GM08714 (cell line): ENCODE results near the gene MIPEP.

Experiments
- H3K4me3 ChIP-seq: fragments of 200-500 bp; sonication (Bioruptor generic); 2 replicates; pipeline ENCODE4 v1.5.1; 2014; ENCODE audit warnings: mild to moderate bottlenecking, low read length, inconsistent platforms
- ZNF274 ChIP-seq: IDR thresholded peaks from 2 replicates; pipeline ENCODE4 v1.6.1; 2012; ENCODE audit warnings: mild to moderate bottlenecking, low read depth, low read length

MIPEP gene

GRCh38 chr13:23822252-23822824 is 66.9 kb downstream of the MIPEP start:
- no peak for TF ChIP-seq ZNF274
- no peak overlapping the region for H3K4me3 ChIP-seq

- no peak for TF ChIP-seq ZNF274
- no peak overlapping the region for H3K4me3 ChIP-seq
Measured at GRCh38 chr13:23820530-23820929, 68.7 kb downstream of the MIPEP start.

GRCh38 chr13:23817830-23818229 is 71.4 kb downstream of the MIPEP start:
- H3K4me3 ChIP-seq: no peak overlapping the region
- no peak for TF ChIP-seq ZNF274

GRCh38 chr13:23817136-23817535 is 72.1 kb downstream of the MIPEP start:
- H3K4me3 ChIP-seq: no peak overlapping the region
- TF ChIP-seq ZNF274: no peak

DNA sequence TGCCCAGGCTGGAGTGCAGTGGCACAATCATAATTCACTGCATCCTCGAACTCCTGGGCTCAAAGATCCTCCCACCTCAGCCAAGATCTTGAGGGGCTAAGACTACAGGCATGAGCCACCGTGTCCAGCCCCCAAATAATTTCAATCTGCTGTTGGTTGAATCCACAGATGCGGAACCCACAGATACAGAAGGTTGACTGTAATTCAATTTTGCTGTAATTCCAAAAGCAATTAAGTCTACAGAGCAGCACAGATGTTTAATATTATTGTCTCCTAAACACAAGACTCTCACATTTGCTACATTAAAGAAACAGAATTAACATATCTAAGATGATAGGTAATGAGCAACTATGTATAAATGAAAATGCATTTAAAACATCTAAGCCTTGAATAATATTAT is 75.6 kb downstream of the MIPEP start:
- TF ChIP-seq ZNF274: no peak
- H3K4me3 ChIP-seq: no peak overlapping the region

DNA sequence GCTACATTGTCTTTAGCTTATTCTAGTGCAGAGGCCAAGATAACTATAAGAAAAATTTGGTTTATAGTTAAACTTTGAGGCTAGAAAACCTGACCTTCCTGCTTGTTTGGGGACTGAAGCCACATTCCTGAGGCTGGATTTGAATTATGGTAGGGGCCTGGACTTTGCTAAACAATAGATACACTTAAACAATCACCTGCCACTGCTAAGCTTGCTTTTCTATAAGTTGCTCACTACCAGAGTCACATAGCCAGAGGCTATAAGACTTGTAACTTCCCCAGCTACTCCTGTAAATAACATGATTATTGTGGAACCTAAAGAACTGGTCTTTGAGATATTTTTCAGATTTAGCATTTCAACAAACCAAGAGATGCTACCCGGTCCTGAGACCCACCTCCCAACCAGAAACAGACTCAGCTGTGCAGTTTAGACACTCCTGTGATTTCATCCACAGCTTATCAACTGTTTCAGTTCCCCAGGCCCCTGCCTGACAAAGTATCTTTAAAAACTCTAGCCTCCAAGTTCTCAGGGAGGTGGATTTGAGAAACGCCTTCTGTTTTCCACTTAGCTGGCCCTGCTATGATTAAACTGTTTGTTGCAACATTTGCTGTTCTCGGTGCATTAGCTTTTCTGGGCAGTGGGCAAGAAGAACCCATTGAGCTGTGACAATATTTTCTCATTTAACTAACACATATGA is 77.7 kb downstream of the MIPEP start:
- TF ChIP-seq ZNF274: no peak
- no peak overlapping the region for H3K4me3 ChIP-seq

DNA sequence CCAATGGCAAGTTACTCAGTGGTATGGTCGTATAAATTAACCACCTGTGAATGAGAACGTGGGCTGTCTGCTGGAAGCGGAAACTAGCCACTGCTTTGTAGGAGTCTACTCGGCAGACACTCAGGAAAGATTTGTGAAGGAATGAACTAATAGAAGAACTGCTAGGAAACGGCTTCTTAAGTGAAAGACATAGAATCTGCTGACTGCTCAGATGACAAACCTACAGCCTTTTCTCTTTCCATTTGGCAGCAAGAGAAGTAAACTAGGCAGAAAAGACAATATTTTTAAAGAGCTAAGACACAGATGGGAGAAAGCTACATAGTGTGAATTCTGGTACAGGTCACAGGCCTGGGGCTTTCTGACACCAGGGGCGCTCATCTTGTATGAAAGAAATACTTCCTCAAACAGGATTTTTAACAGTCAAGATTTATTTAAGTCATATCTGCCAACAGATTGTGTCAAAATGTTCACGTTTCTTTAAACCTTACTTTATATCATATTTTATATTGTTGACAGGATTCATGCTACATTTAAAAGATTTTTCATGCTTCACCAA is 78.4 kb downstream of the MIPEP start:
- TF ChIP-seq ZNF274: no peak
- H3K4me3 ChIP-seq: no peak overlapping the region

GRCh38 chr13:23808803-23809202 is 80.4 kb downstream of the MIPEP start:
- H3K4me3 ChIP-seq: no peak overlapping the region
- no peak for TF ChIP-seq ZNF274

GRCh38 chr13:23806874-23807526 is 82.2 kb downstream of the MIPEP start:
- peak overlapping the region; percentile 45; the same call in 1 of the 2 replicates for H3K4me3 ChIP-seq
- no peak for TF ChIP-seq ZNF274

DNA sequence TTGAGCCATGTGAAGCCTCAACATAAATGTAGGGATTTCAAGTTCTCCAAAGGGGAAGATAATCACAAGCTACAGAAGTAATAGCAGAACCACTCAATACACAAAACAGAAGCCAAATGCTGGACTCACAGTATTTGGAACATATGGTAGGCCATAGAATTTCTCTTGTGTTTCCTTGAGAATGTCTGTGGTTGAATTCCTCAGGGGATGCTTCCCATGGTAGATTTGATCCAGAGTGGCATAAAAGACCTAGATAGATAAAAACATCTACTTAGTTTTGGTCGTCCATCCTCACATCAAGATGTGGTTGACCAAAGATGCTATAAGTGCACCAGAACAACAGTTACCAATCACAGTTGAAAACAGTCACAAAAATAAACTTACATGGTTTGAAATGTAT is 83.4 kb downstream of the MIPEP start:
- no peak for TF ChIP-seq ZNF274
- no peak overlapping the region for H3K4me3 ChIP-seq

GRCh38 chr13:23805122-23805521 is 84.1 kb downstream of the MIPEP start:
- no peak overlapping the region for H3K4me3 ChIP-seq
- no peak for TF ChIP-seq ZNF274

DNA sequence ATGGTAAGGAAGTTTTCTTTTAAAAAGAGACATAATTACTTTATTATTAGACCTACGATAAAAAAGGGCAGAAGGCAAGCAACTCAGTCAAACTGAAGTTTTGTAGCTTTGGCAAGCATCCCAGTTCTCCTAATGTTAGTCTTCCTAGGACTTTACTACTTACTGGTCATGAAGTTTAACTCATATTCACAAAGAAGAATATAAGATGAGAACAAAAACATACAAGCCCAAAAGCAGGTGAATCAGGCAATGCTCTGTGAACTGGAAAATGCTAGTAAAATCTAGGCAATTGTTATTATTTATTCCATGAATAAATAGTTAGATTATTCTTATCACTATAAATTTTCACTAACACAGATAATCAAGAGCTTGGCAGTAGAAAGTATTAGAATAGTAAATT is 85.0 kb downstream of the MIPEP start:
- no peak overlapping the region for H3K4me3 ChIP-seq
- no peak for TF ChIP-seq ZNF274

DNA sequence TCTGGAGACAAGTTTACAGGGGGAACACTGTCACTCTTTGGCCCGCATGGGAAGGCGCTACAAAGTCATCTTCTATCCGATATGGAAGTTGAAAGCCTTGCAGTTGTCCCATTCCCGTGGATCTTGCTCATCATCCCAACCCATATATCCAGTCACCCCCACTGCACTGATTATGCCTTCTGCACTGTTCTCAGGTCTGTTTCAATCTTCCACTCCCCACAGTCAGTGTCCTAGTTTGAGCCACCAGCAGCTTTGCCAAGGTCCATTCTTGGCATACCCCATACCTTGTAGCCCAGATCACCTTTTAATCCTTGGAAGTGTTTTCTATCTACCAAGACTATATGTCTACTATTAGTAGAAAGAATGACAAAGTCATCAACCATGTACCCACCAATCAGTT is 88.1 kb downstream of the MIPEP start:
- H3K4me3 ChIP-seq: no peak overlapping the region
- no peak for TF ChIP-seq ZNF274

GRCh38 chr13:23799945-23800344 is 89.3 kb downstream of the MIPEP start:
- TF ChIP-seq ZNF274: no peak

DNA sequence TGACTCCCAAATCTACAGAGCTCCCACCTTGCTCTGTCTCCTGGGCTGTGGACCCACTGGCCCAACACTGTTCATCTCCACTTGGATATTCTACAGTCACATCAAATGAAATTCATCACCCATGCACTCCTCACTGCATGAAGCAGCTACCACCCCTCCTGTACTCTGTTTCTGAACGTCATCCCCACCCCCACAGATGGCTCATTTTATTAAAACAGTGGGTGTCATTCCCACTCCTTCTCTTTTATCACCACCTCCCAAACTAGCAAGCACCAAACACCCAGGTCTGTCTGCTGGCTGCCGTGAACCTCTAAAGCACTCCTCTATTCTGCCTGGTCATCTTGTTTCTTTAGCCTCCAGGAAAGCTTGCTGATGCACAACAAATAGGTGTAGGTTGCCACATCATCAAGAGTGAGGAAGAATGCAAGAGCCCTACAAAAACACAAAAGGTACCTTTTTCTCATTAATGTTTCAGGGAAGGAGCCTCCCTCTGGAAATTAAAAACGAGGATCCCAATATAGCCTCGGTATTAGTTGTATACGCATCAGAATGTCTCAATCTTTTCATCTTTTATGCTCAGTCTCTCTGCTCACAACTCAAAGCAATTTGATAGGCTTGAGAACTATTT is 91.8 kb downstream of the MIPEP start:
- no peak for TF ChIP-seq ZNF274

More at GRCh38 chr13:23799945-23800344, 89.3 kb downstream of the MIPEP start:
- H3K4me3 ChIP-seq: no peak overlapping the region

DNA sequence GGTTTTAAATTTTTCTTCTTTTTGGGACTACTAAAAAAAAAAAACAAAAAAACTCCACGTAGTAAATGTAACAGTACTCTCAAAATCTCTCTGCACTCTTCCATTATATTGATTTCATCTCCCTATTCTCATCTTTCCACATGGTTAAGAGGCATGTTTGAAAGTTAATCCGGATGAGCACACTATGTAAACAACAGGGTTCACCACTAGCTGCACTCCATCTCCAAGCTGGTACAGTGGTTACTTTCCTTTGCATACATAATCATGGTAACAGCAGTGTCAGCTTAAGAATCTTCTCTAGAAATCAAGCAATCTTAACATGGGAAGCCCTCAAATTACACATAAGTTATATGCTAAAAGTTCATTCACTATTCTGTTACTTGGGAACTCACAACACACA is 92.6 kb downstream of the MIPEP start:
- H3K4me3 ChIP-seq: no peak overlapping the region
- TF ChIP-seq ZNF274: no peak

More for the DNA sequence above, 91.8 kb downstream of the MIPEP start:
- H3K4me3 ChIP-seq: no peak overlapping the region
